HG03066 (cell line): ENCODE measurements around the gene TESPA1.

Experiments
- ATAC-seq: cut with Tn5 transposase; IDR thresholded peaks from one replicate; pipeline ENCODE4 v1.9.1; 2021; ENCODE audit warnings: low read depth; ENCODE audit not compliant: unreplicated experiment

TESPA1 gene

GRCh38 chr12:54984658-54985376 is at the start of gene TESPA1:
TESPA1 (minus strand) TSS chr12:54984762; CDS start chr12:54974562, 10,200 bp downstream.
- peak; percentile 95 for ATAC-seq

GRCh38 chr12:55034218-55034617 is 49.7 kb upstream of the TESPA1 start:
- no peak for ATAC-seq

GRCh38 chr12:55025508-55025907 is 40.9 kb upstream of the TESPA1 start:
- no peak for ATAC-seq

GRCh38 chr12:55024575-55024974 is 40.0 kb upstream of the TESPA1 start:
- ATAC-seq = no peak

- ATAC-seq = no peak
Observed at GRCh38 chr12:55019784-55020183, 35.2 kb upstream of the TESPA1 start, which contains the start of gene NEUROD4. NEUROD4 (plus strand) TSS chr12:55019974; CDS start chr12:55026440, 6,466 bp downstream.

- no peak for ATAC-seq
Observed at GRCh38 chr12:55017416-55017925, 32.9 kb upstream of the TESPA1 start.

- no peak for ATAC-seq
Observed at GRCh38 chr12:55008944-55009585, 24.5 kb upstream of the TESPA1 start.

- no peak for ATAC-seq
Observed at GRCh38 chr12:55002355-55002754, 17.8 kb upstream of the TESPA1 start.

- ATAC-seq = no peak
Observed at GRCh38 chr12:55001198-55001868, 16.8 kb upstream of the TESPA1 start.

- ATAC-seq = no peak
Observed at GRCh38 chr12:54998958-54999510, 14.5 kb upstream of the TESPA1 start.

GRCh38 chr12:54997929-54998522 is 13.5 kb upstream of the TESPA1 start:
- no peak for ATAC-seq

GRCh38 chr12:54996205-54996604 is 11.6 kb upstream of the TESPA1 start:
- no peak for ATAC-seq

GRCh38 chr12:54993181-54993835 is 8.7 kb upstream of the TESPA1 start:
- no peak for ATAC-seq

- ATAC-seq = peak; percentile 37
Observed at GRCh38 chr12:54991991-54992375, 7.4 kb upstream of the TESPA1 start.

GRCh38 chr12:54991161-54991990 is 6.8 kb upstream of the TESPA1 start:
- peak; percentile 69 for ATAC-seq

- ATAC-seq = no peak
Observed at GRCh38 chr12:54989829-54990228, 5.3 kb upstream of the TESPA1 start.

- ATAC-seq = no peak
Observed at GRCh38 chr12:54988402-54989054, 4.0 kb upstream of the TESPA1 start.

GRCh38 chr12:54987611-54988231 is 3.2 kb upstream of the TESPA1 start:
- ATAC-seq = no peak
